Stimulated activated CD4-positive, alpha-beta T cell treated with anti-CD3 and anti-CD28 coated beads, Interleukin-12 subunit alpha, Interleukin-12 subunit beta, amount 100 ng/mL, for 24 hours (primary cell): Measurements from ENCODE around the gene DIO2.
A peak's percentile ranks its signal among the peaks of the same experiment; 100 is the strongest.

Experiments used
- DNase-seq, 2 experiments: peaks; one replicate each; pipeline ENCODE4 v3.0.0-alpha.2; 2020; ENCODE audit warnings: low read depth in 2 of 2

DIO2 gene

DNA sequence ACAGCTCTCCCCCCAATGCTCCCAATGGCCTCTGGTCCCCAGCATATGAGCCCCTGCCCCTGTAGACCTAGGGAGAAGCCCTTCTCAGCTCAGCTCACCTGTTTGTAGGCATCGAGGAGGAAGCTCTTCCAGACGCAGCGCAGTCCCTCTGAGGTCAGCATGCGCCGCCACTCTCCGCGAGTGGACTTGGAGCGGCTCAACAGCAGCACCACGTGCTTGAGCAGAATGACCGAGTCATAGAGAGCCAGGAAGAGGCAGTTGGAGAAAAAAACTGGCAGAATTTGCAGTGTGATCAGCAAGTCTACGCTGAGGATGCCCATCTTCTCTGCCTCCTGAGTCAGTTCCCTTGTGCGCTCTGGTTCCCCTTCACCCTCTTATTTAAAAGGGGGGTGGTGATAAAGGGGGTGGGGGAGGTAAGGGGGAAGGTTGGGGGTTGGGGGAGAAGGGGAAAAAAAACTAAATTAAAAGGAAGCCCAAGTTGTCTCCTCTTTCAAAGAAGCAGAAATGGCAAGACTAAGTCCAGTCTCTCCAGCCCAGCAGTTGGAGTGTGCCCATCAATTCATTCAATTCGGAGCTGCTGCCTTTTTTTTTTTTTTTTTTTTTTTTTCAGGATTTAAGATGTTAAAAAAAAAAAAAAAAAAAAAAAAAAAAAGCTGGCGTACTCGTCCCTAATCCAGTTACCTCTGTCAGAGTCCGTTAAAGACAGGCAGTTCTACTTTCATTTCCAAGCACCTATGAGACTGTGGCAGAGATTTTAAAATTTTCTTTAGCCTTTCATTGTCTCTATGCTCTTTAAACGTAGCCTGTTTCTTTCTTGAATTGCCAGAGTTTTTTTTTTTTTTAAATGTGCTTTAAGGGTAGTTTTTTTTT is at the start of gene DIO2:
Gene DIO2, minus strand, starts transcription at position 352 of the 870 bp plus-strand sequence. Its CDS starts 32 bp downstream, at position 320.
- no peak for DNase-seq

DNA sequence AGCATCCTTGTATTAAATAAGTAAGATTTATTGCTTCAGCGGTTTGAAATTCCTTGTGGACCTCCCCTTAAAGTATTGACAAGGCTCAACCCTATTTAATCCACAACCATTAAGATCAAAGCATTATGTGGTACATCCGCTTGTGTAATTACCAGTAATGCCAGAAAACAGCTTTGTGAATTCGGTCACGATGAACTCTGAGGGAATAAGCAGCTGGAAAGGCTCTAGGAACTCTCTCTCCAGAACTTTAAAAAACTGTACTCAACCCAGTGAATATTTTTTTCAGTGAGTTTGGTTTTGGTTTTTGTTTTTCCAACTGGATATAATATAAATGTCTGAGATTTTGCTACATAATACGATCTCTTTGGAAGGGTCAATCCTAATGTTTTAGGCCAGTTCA is 49.3 kb upstream of the DIO2 start:
- DNase-seq = no peak

DNA sequence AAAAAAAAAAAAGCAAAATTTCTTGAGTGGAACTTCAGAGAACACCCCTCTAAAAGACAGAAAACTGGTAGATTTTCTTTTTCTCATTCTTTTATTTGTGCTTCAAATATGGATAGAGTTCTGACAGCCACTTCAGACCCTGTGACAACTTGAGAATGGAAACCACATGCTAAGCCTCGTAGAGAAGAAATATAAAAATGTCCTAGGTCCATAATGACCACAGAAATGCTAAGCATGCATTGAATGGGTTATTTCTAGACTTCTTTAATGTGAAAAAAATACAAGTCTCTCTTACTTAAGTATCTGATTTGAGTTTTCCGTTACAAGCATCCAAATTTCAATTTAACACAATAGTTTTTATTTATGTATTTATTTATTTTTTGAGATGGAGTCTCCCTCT is 28.3 kb upstream of the DIO2 start:
- DNase-seq = no peak

DNA sequence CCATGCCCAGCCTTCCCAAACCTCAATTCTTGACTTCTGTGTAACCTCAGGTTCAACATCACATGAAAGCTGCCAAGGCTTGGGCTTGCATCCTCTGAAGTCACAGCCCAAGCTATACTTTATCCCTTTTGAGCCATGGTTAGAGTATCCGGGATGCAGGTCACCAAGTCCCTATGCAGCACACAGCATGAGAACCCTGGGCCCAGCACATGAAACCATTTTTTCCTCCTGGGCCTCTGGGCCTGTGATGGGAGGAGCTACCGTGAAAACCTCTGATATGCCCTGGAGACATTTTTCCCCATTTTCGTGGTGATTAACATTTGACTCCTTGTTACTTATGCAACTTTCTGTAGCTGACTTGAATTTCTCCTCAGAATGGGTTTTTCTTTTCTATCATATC is 25.8 kb upstream of the DIO2 start:
- DNase-seq = no peak

DNA sequence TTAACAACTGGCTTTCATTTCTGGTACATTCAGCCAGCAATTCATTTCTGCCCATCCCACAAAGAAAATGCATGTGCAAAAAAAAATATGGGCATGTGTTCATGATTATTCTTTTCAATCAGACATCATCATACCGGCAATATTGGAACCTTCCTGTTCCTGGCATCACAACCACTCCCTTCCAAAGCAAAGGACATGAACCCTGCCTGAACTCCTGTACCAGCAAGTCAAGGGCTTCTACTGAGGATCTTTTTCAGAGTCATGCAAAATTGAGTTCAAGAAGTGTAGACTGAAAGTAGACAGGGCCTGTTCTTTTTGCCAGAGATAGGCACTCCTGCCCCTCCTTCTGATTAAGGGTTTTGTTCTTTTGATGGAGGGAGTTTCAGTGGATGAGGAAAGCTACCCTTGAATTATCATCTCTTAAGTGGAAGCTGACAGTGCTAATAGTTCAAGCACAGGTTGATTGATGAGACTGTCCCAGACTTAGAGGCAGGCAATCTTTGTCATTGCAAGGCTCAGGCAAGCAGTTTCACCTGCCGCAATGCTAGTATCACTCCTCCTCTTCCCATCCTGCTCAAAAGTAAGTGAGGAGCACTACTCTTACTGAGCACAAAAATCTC is 22.3 kb upstream of the DIO2 start:
- no peak for DNase-seq

DNA sequence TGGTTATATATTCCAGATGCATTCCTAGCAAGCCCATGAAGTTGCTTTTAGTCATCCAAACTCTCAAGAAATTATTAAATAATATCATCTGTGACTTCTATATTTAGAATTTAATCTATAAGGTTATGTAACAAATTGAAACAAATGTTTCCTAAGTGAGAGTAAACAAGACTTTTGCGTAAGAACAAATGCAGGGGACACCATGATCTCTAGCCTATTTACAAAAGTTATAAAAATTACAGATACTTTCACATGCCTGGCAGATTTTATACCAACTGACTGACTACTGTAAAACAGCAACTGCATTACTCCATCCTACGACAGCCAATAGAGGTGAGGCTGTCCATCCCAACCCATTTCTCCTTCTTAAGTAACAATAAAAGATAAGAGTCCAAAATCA is 20.4 kb upstream of the DIO2 start:
- DNase-seq = no peak

DNA sequence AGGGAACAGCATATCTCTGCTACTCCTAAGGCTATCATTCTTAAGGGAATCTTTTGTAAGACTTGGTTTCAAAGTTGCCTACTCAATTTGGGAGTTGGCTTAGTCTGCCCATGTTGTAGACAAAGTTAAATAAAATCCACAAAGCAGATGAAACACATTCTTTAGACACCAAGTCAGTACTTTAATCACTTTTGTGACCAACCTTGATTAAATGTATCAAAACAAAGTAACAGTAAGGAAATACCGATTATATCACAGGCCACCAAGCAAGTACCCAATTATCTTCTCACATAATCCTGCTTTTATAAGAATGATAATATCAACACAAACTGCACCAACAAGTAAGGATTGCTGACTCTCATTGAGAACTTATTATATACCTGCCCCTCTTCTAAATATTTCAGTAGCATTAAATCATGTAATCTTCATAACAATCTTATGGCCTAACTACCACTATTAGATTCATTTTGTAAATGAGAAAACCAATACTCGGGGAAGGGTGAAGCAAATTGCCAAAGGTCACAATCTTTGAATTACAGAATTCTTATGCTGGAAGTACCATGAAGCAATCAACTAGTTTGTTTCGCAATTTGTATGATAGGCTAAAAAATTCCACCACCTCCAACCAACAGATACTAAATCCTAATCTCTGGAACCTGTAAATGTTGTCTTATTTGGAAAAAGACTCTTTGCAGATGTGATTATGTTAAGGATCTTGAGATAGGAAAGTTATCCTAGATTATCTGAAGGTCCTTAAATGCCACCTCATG is 12.6 kb upstream of the DIO2 start:
- no peak for DNase-seq

DNA sequence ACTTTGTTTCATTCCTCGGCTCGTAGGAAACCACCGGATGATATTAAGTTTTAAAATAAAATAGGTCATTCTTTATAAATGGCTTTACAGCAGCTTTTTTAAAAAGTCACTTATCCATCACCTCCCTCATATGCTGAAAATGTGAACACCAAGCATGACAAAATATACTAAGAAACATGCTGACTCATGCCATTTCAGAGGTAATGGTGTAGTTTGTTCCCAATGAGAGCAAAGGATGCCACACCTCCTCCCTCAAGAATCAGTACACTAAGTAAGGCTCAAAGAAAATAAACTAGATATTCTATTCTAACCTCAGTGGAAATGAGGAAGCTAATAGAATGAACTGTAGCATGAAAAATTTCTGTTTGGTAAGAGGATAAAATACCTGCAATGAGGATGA is 5.5 kb upstream of the DIO2 start:
- no peak for DNase-seq

DNA sequence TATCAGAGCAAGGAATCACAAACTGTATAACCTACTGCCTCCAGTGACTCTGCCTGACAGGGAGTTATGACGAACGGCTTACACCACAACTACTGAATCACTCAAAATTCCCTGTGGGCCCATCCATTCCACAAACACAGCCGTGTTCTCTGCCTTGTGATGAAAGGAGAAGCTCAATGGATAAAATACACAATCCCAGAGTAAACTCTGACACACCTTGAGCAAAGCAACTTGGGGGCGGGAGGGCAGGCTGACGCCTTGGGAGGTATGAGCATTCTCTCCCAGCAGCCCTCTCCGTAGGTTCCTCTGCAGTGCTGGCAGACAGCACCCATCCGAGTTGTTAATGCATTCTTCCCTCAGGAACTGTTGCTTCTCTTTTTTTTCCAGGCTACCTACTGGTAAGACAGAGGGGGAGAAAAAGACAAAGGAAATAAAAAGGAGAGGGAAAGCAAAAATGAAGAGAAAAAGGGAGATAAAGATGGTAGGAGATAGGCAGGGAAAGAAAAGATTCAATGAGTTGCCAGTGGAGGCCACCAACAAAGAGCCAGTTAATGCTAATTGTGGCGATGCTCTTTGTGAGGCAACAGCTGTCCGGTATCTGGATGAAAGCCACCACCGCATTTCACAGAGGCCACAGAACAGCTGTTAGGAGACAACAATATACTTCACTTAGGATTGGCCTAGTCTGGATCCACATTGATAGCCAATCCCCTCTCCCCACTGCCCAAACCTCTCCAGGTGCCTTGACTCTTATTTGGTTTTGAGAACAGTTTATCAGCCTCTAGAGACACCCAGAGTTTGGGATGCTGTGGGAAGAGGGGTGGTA is 4.7 kb upstream of the DIO2 start:
- no peak for DNase-seq

DNA sequence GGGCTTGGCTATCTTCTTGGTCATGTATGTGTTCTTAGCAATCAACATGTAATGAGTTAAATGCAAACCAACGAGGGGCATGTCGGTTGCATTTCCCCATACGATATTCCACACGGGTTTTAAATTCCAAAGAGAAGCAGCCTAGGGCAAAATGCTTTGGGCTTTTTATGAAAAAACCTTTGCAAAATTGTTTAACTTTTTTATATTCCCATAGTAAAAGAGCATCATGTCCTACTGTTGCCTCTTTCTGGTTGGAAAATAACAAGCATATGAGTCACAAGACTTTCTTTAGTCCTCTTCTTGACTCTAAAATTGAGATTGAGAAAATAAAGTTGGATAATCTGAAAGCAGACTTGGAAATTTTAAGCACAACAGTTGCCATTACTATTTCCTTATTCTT is 3.8 kb upstream of the DIO2 start:
- no peak for DNase-seq

DNA sequence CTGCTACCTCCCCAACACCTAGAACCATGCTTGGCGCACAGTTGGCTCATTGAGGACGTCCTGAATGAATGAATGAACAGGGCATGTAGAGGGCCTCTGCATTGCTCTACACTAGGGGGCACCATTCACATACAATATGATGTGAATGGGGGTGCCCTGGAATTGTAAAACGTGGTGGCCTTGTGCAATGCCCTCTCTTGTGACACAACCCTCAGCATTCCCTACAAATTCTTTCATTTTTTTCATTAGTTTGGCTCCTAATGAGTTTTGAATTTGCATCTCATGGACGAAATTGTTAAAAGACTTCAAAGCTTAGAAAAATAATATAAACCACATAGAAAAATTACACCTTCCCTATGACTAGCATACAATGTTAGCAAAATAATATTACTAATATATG is 2.3 kb upstream of the DIO2 start:
- no peak for DNase-seq

DNA sequence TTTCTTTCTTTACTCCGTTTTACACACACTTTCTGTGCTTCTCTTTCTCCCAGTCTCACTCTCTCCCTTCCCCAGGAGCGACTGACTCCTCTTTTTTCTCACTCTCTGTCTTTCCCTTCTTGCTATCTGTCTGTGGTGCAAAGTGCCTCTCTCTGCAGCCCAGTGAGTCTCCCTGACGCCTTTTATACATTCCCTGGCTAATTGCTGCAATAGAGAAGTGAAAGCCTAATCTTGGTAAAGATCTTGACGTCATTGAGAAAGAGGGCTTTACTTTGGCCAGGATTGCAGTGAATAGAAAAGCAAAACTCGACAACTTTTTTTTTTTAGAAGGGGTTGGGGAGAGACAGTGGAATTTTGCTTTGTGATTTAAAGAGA is 706 bp upstream of the DIO2 start:
- DNase-seq = no peak

DNA sequence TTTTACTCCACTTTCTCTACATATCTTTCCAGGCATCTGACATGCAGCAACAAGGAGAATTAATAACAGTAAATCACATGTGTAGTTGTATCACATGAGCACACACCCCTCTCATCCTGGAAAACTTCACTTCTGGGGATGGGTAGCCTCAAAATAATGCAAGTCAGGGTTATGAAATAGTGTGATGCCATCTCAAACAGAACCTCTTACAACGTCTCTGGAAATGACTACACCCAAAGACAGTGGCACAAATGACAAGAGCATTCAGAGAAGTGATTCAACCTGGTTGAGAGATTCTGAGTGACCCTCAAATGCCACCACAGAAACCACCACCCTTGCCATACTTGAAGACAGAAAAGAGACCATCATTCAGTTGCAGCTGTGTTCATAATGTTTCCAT is 2.8 kb downstream of the DIO2 start:
- DNase-seq = no peak

DNA sequence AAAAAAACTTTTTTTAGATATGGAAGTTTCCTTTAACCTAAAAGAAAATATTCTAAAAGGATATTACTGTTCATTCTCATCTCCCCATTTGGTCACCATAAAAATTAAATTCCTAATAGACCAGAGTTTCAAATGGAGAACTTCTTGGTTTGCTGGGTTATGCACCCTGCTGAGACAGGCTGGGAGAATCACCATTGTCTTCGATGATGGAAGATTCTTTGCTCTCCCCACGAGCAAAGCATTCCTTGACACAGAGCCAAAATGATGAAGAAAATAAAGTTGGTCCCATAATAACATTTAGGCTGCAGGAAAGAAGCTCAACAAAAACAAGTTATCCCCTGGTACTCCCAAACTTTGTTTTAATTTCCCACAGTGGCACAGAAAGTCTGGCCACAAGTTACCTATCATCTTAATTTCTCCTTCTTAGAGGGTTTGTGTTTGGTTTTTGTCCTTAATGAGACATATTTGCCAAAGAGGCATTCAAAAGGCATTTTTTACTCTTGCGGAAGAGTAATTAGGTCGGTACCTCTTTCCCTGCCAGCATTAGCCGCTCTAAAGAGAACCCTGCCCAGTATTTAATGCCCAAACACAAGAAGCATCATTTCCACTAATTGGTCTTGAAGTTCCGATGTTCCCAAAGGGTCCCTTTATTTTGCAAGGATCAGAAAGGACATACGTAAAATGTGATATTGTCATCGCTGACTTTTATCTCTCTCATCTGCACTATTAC is 4.8 kb downstream of the DIO2 start:
- no peak for DNase-seq

DNA sequence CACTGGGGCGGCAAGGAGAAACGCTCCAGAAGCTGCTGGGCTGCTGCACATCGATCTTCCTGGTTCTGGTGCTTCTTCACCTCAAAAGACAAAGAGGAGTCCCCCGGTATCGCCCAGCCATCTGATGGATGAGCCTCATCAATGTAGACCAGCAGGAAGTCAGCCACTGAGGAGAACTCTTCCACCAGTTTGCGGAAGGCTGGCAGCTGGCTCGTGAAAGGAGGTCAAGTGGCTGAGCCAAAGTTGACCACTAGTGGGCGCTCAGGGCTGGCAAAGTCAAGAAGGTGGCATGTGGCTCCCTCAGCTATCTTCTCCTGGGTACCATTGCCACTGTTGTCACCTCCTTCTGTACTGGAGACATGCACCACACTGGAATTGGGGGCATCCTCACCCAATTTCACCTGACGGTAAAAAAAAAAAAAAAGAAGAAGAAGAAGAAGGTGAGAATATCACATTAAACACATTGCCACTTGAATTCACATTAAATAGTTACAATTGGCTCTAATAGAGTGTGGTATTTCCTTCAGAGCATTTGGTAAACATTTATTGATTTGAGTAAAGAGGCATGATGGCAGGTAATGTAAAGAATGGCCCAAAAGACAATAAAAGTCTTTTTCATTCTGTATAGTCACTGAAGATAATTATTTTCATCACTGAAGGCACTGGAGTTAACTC is 8.3 kb downstream of the DIO2 start:
- peak in 1 of 2 experiments; percentile 21 for DNase-seq

DNA sequence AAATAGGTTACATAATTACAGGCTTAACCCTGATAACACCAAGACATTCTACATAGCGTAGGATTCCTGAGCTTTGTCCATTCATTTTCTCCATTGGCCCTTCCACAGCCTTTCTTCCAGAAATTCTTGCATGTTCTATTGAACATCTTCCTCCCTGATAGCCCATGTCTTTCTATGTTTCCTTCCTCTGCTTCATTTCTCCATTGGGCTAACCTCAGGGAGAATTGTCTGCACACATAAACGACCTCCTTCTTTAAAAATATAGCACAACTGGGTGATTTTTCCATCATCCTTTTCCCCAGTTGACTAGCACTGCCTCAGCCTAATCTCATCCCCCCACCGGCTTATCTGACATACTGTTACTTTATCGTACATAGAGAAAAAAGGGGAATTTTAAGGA is 11.2 kb downstream of the DIO2 start:
- DNase-seq = no peak

DNA sequence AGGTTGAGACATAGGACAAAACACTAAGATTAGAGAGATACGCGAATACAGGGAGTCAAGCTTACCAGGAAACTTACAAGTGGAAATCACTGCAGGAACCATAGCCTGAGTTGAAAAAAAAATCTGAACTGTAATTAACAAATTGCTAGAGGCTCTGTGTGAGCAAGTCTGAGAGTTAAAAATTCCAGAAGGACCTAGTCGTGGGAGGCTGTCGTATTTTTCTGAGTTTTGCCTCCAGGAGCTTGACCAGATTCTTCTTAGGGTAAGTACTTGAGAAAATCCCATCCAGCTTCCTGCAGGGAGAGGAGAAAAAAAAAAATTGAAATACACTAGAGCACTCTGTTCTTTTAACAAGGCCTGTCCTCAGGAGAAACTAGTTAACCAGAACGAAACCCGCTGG is 22.7 kb downstream of the DIO2 start:
- DNase-seq = no peak

DNA sequence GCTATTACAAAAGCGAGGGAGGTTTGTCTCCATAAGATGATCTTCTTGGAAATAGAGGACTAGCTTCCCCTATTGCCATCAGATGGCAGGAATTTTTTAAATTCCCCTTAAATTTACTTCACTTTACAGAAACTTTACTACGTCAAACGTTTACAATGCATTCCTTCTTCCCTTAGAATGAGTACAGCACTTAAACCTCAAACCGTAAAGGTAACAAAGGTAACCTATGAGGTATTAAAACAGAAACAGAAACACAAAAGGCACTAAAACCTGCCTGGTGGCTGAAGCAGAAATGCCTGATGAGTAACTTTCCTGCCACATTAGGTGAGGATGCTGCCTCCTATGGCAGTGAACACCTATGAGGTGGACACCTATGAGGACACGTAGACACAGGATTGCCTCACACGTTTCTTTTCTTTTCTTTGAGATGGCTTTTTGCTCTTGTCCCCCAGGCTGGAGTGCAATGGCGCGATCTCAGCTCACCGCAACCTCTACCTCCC is 25.0 kb downstream of the DIO2 start:
- no peak for DNase-seq

DNA sequence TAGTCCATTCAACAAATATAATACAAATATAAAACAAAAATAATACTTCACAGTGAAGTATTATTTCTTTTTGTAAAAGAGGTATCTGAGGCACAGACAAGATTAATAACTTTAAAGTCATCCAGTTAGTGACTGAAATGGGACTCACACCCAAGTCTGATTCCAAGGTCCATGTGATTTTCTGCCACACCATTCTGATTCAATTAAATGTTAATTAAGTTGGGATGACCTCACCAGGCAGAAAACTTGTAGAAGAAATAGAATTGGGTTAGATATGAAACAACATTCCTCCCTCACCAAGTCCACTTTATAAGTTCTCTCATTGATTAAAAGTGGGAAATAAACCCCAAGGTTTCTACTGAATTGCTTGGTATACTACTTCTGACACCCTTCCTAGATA is 34.4 kb downstream of the DIO2 start:
- no peak for DNase-seq

DNA sequence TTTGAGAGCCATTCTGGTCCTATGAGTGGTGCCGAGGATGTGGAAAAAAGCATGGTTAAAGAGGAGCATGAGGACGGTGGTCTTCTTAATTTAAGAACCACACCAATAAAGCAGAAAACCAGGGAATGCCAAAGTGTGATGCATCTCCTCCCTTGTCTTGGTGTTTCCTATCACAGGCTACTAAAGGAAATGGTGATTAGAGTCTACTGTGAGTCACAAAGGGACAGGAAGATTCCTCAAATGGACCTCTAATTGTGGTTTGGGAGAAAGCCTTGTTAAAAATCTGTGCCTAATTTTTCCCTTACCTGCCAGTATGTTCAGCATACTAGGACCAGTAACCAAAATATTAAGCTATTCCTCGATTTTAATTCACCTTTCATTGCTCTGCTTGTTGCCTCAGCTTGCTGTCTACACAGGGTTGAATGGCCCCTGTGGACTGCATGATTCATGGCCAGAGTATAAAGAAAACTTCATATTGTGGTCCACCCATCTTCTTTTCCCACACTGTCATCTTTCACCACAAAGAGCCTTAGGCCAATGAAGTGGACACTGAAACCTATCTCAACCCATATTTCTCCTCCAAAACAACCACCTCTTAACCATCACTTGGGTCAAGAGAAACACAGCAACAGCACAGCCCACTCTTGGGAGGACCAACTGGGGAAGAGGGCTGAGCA is 38.8 kb downstream of the DIO2 start:
- no peak for DNase-seq
